Liver (tissue), 3 donors: ENCODE data around the gene CRMP1.

ENCODE experiments used
- ATF3 ChIP-seq: IDR thresholded peaks from 2 replicates; pipeline ENCODE4 v1.6.1; 2016; ENCODE audit warnings: antibody characterized with exemption
- CTCF ChIP-seq: fragments of 150-350 bp; IDR thresholded peaks from 2 replicates; pipeline ENCODE4 v1.5.1; 2017; ENCODE audit warnings: improper control_type of control experiment, low read depth, low read length; ENCODE audit not compliant: missing input control
- HNF4A ChIP-seq, 2 donors: conservative IDR thresholded peaks; 2 replicates each; pipeline ENCODE4 v1.6.1; 2016; ENCODE audit warnings: antibody characterized with exemption in 2 of 2, mild to moderate bottlenecking in 2 of 2
- HNF4G ChIP-seq: IDR thresholded peaks from 2 replicates; pipeline ENCODE4 v1.6.1; 2016; ENCODE audit warnings: antibody characterized with exemption
- NR2F2 ChIP-seq: IDR thresholded peaks from 2 replicates; pipeline ENCODE4 v1.6.1; 2016; ENCODE audit warnings: antibody characterized with exemption
- REST ChIP-seq: IDR thresholded peaks from 2 replicates; pipeline ENCODE4 v1.6.1; 2016; ENCODE audit warnings: antibody characterized with exemption, mild to moderate bottlenecking
- SP1 ChIP-seq: IDR thresholded peaks from 2 replicates; pipeline ENCODE4 v1.6.1; 2018; ENCODE audit warnings: antibody characterized with exemption, mild to moderate bottlenecking
- TAF1 ChIP-seq: conservative IDR thresholded peaks from 2 replicates; pipeline ENCODE4 v1.6.1; 2016; ENCODE audit warnings: antibody characterized with exemption, mild to moderate bottlenecking
- donor health status: healthy.
- donor health status: healthy.

GRCh38 chr4:5890063-5890727 lies 2.7 kb downstream of the CRMP1 start:
- TF ChIP-seq SP1 (no peak), CTCF (no peak), NR2F2 (no peak), TAF1 (no peak), HNF4A (conservative IDR thresholded peaks at IDR 0.05) (no peak), REST (no peak), ATF3 (no peak), HNF4G (no peak)
